ENCODE results near the gene TRIP6. TPM values are rescaled to one million over a fixed set of nuclear protein-coding genes. Genes with fewer than 3 reads are reported as not detected.
A peak's percentile ranks its signal among the peaks of the same experiment; 100 is the strongest.

Gene TRIP6
- total and polyA plus RNA-seq, 4 donors = 16.0 to 66.6 (median 45.9) TPM

GRCh38 chr7:100856871-100857282, 10.3 kb upstream of the TRIP6 start:
- H3K9me3 ChIP-seq (ENCODE audit: control insufficient read depth, insufficient read depth, low read length) = no peaks in the 10 kb centered on the region
- DNase-seq (ENCODE audit: low read depth in 4 of 6, low spot score in 6 of 6) = no peak
- peaks cover 17% of the 10 kb centered on the region for H3K4me1 ChIP-seq (ENCODE audit: control insufficient read depth, insufficient read depth, low read length)
- WGBS (ENCODE audit: insufficient coverage) = 91% methylated on average over 16 of the region's 16 CpGs
- H3K27ac ChIP-seq (ENCODE audit: low read depth, low read length) = no peak overlapping the region
- H3K27me3 ChIP-seq (ENCODE audit: control insufficient read depth, insufficient read depth, low read length) = no peaks in the 10 kb centered on the region
- H3K36me3 ChIP-seq (ENCODE audit: control insufficient read depth, insufficient read depth, low read length) = peaks cover 64% of the 10 kb centered on the region
- no peak overlapping the region for H3K4me3 ChIP-seq (ENCODE audit: low read depth, low read length)

GRCh38 chr7:100859856-100860255, 7.3 kb upstream of the TRIP6 start:
- peaks cover 66% of the 10 kb centered on the region for H3K36me3 ChIP-seq (ENCODE audit: control insufficient read depth, insufficient read depth, low read length)
- no peak for DNase-seq (ENCODE audit: low read depth in 4 of 6, low spot score in 6 of 6)
- peaks cover 14% of the 10 kb centered on the region for H3K4me1 ChIP-seq (ENCODE audit: control insufficient read depth, insufficient read depth, low read length)
- no peaks in the 10 kb centered on the region for H3K9me3 ChIP-seq (ENCODE audit: control insufficient read depth, insufficient read depth, low read length)
- H3K4me3 ChIP-seq (ENCODE audit: low read depth, low read length) = no peak overlapping the region
- H3K27ac ChIP-seq (ENCODE audit: low read depth, low read length) = no peak overlapping the region
- H3K27me3 ChIP-seq (ENCODE audit: control insufficient read depth, insufficient read depth, low read length) = no peaks in the 10 kb centered on the region
- 89% methylated on average over 15 of the region's 15 CpGs for WGBS (ENCODE audit: insufficient coverage)

- H3K36me3 ChIP-seq (ENCODE audit: control insufficient read depth, insufficient read depth, low read length) = peaks cover 62% of the 10 kb centered on the region
- no peak for DNase-seq (ENCODE audit: low read depth in 4 of 6, low spot score in 6 of 6)
- no peak overlapping the region for H3K4me3 ChIP-seq (ENCODE audit: low read depth, low read length)
- WGBS (ENCODE audit: insufficient coverage) = 94% methylated on average over 13 of the region's 18 CpGs
- no peaks in the 10 kb centered on the region for H3K27me3 ChIP-seq (ENCODE audit: control insufficient read depth, insufficient read depth, low read length)
- H3K27ac ChIP-seq (ENCODE audit: low read depth, low read length) = no peak overlapping the region
- no peaks in the 10 kb centered on the region for H3K9me3 ChIP-seq (ENCODE audit: control insufficient read depth, insufficient read depth, low read length)
- H3K4me1 ChIP-seq (ENCODE audit: control insufficient read depth, insufficient read depth, low read length) = peaks cover 20% of the 10 kb centered on the region
Observed at GRCh38 chr7:100860702-100861615, 6.2 kb upstream of the TRIP6 start.

- peaks cover 26% of the 10 kb centered on the region for H3K4me1 ChIP-seq (ENCODE audit: control insufficient read depth, insufficient read depth, low read length)
- H3K36me3 ChIP-seq (ENCODE audit: control insufficient read depth, insufficient read depth, low read length) = peaks cover 65% of the 10 kb centered on the region
- H3K4me3 ChIP-seq (ENCODE audit: low read depth, low read length) = no peak overlapping the region
- DNase-seq (ENCODE audit: low read depth in 4 of 6, low spot score in 6 of 6) = no peak
- WGBS (ENCODE audit: insufficient coverage) = 86% methylated on average over 7 of the region's 14 CpGs
- H3K9me3 ChIP-seq (ENCODE audit: control insufficient read depth, insufficient read depth, low read length) = no peaks in the 10 kb centered on the region
- H3K27ac ChIP-seq (ENCODE audit: low read depth, low read length) = no peak overlapping the region
- H3K27me3 ChIP-seq (ENCODE audit: control insufficient read depth, insufficient read depth, low read length) = no peaks in the 10 kb centered on the region
Observed at GRCh38 chr7:100861616-100861985, 5.6 kb upstream of the TRIP6 start.

GRCh38 chr7:100863406-100863950, 3.7 kb upstream of the TRIP6 start:
- Histone ChIP-seq H3K36me3 (ENCODE audit: control insufficient read depth, insufficient read depth, low read length) (peaks cover 57% of the 10 kb centered on the region), H3K27ac (ENCODE audit: low read depth, low read length) (no peak overlapping the region), H3K9me3 (ENCODE audit: control insufficient read depth, insufficient read depth, low read length) (no peaks in the 10 kb centered on the region), H3K4me1 (ENCODE audit: control insufficient read depth, insufficient read depth, low read length) (peaks cover 45% of the 10 kb centered on the region), H3K27me3 (ENCODE audit: control insufficient read depth, insufficient read depth, low read length) (no peaks in the 10 kb centered on the region), H3K4me3 (ENCODE audit: low read depth, low read length) (no peak overlapping the region)
- 45% methylated on average over 8 of the region's 10 CpGs for whole genome bisulfite sequencing (ENCODE audit: insufficient coverage)
- DNase-seq (ENCODE audit: low read depth in 4 of 6, low spot score in 6 of 6) = peak in 2 of 6 donors; percentile 52 to 69

- WGBS (ENCODE audit: insufficient coverage) = 85% methylated on average over 5 of the region's 12 CpGs
- peaks cover 55% of the 10 kb centered on the region for H3K36me3 ChIP-seq (ENCODE audit: control insufficient read depth, insufficient read depth, low read length)
- no peak for DNase-seq (ENCODE audit: low read depth in 4 of 6, low spot score in 6 of 6)
- no peak overlapping the region for H3K4me3 ChIP-seq (ENCODE audit: low read depth, low read length)
- H3K27me3 ChIP-seq (ENCODE audit: control insufficient read depth, insufficient read depth, low read length) = no peaks in the 10 kb centered on the region
- H3K27ac ChIP-seq (ENCODE audit: low read depth, low read length) = no peak overlapping the region
- peaks cover 51% of the 10 kb centered on the region for H3K4me1 ChIP-seq (ENCODE audit: control insufficient read depth, insufficient read depth, low read length)
- H3K9me3 ChIP-seq (ENCODE audit: control insufficient read depth, insufficient read depth, low read length) = no peaks in the 10 kb centered on the region
Observed at GRCh38 chr7:100864263-100864845, 2.8 kb upstream of the TRIP6 start.

- H3K4me1 ChIP-seq (ENCODE audit: control insufficient read depth, insufficient read depth, low read length) = peaks cover 51% of the 10 kb centered on the region
- no peaks in the 10 kb centered on the region for H3K27me3 ChIP-seq (ENCODE audit: control insufficient read depth, insufficient read depth, low read length)
- peaks cover 50% of the 10 kb centered on the region for H3K36me3 ChIP-seq (ENCODE audit: control insufficient read depth, insufficient read depth, low read length)
- 73% methylated on average over 17 of the region's 17 CpGs for WGBS (ENCODE audit: insufficient coverage)
- peak in 1 of 6 donors; percentile 35 for DNase-seq (ENCODE audit: low read depth in 4 of 6, low spot score in 6 of 6)
- peak overlapping the region; percentile 53 for H3K27ac ChIP-seq (ENCODE audit: low read depth, low read length)
- no peaks in the 10 kb centered on the region for H3K9me3 ChIP-seq (ENCODE audit: control insufficient read depth, insufficient read depth, low read length)
- H3K4me3 ChIP-seq (ENCODE audit: low read depth, low read length) = no peak overlapping the region
Observed at GRCh38 chr7:100865372-100865911, 1.7 kb upstream of the TRIP6 start.

- no peaks in the 10 kb centered on the region for H3K27me3 ChIP-seq (ENCODE audit: control insufficient read depth, insufficient read depth, low read length)
- DNase-seq (ENCODE audit: low read depth in 4 of 6, low spot score in 6 of 6) = peak in 4 of 6 donors; percentile 70 to 94 (median 76)
- 53% methylated on average over 39 of the region's 46 CpGs for WGBS (ENCODE audit: insufficient coverage)
- H3K27ac ChIP-seq (ENCODE audit: low read depth, low read length) = peak overlapping the region; percentile 90
- peaks cover 49% of the 10 kb centered on the region for H3K36me3 ChIP-seq (ENCODE audit: control insufficient read depth, insufficient read depth, low read length)
- no peaks in the 10 kb centered on the region for H3K9me3 ChIP-seq (ENCODE audit: control insufficient read depth, insufficient read depth, low read length)
- peaks cover 51% of the 10 kb centered on the region for H3K4me1 ChIP-seq (ENCODE audit: control insufficient read depth, insufficient read depth, low read length)
- peak overlapping the region; percentile 84 for H3K4me3 ChIP-seq (ENCODE audit: low read depth, low read length)
Observed at GRCh38 chr7:100865938-100866728, 1.1 kb upstream of the TRIP6 start.

GRCh38 chr7:100866729-100867039, 503 bp upstream of the TRIP6 start:
- Histone ChIP-seq H3K9me3 (ENCODE audit: control insufficient read depth, insufficient read depth, low read length) (no peaks in the 10 kb centered on the region), H3K27me3 (ENCODE audit: control insufficient read depth, insufficient read depth, low read length) (no peaks in the 10 kb centered on the region), H3K27ac (ENCODE audit: low read depth, low read length) (peak overlapping the region; percentile 90), H3K4me3 (ENCODE audit: low read depth, low read length) (peak overlapping the region; percentile 84), H3K4me1 (ENCODE audit: control insufficient read depth, insufficient read depth, low read length) (peaks cover 51% of the 10 kb centered on the region), H3K36me3 (ENCODE audit: control insufficient read depth, insufficient read depth, low read length) (peaks cover 49% of the 10 kb centered on the region)
- DNase-seq (ENCODE audit: low read depth in 4 of 6, low spot score in 6 of 6) = no peak
- 38% methylated on average over 2 of the region's 5 CpGs for whole genome bisulfite sequencing (ENCODE audit: insufficient coverage)
